Measurements from ENCODE around the gene SUSD1. TPM values are rescaled to one million over a fixed set of nuclear protein-coding genes. Genes with fewer than 3 reads are reported as not detected.
"Not testable (repeated sequence)": the region's sequence is repeated elsewhere in the genome, so short reads cannot be mapped to it uniquely, and the experiment has no call there.

Gene SUSD1
- total and polyA plus RNA-seq, 2 donors, result 7.5 to 19.9 TPM

- peak; percentile 64 for DNase-seq (ENCODE audit: extremely low spot score)
- Histone ChIP-seq H3K4me3 (ENCODE audit: low read depth, low read length) (no peak overlapping the region), H3K27ac (ENCODE audit: low read depth) (peak overlapping the region; percentile 65)
Observed at GRCh38 chr9:112074250-112075008, 100.7 kb downstream of the SUSD1 start.

DNA sequence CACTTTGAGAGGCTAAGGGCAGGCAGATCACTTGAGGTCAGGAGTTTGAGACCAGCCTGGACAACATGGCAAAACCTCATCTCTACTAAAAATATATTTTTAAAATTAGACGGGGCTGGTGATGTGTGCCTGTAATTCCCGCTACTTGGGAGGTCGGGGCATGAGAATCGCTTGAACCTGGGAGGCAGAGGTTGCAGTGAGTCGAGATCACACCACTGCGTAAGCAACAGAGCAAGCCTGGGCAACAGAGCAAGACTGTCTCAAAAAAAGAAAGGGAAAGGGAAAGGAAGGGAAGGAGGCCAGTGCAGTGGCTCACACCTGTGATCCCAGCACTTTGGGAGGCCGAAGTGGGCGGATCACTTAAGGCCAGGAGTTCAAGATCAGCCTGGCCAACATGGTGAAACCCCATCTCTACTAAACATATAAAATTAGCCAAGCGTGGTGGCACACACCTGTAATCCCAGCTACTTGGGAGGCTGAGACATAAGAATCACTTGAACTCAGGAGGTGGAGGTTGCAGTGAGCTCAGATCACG lies 101.4 kb downstream of the SUSD1 start:
- not testable (repeated sequence) for H3K4me3 ChIP-seq (ENCODE audit: low read depth, low read length); DNase-seq (ENCODE audit: extremely low spot score); H3K27ac ChIP-seq (ENCODE audit: low read depth); H3K36me3 ChIP-seq (ENCODE audit: insufficient read depth); H3K4me1 ChIP-seq (ENCODE audit: insufficient read depth)
- 92% methylated on average over 10 of the region's 10 CpGs for WGBS

More at GRCh38 chr9:112074250-112075008, 100.7 kb downstream of the SUSD1 start:
- 36% methylated on average over 11 of the region's 11 CpGs for WGBS
- no peaks in the 10 kb centered on the region for H3K4me1 ChIP-seq (ENCODE audit: insufficient read depth)
- no peaks in the 10 kb centered on the region for H3K36me3 ChIP-seq (ENCODE audit: insufficient read depth)

- H3K27ac ChIP-seq (ENCODE audit: low read depth), result no peak overlapping the region
- DNase-seq (ENCODE audit: extremely low spot score), result no peak
- 65% methylated on average over 9 of the region's 9 CpGs for WGBS
Observed at GRCh38 chr9:112072721-112073638, 102.1 kb downstream of the SUSD1 start.

DNA sequence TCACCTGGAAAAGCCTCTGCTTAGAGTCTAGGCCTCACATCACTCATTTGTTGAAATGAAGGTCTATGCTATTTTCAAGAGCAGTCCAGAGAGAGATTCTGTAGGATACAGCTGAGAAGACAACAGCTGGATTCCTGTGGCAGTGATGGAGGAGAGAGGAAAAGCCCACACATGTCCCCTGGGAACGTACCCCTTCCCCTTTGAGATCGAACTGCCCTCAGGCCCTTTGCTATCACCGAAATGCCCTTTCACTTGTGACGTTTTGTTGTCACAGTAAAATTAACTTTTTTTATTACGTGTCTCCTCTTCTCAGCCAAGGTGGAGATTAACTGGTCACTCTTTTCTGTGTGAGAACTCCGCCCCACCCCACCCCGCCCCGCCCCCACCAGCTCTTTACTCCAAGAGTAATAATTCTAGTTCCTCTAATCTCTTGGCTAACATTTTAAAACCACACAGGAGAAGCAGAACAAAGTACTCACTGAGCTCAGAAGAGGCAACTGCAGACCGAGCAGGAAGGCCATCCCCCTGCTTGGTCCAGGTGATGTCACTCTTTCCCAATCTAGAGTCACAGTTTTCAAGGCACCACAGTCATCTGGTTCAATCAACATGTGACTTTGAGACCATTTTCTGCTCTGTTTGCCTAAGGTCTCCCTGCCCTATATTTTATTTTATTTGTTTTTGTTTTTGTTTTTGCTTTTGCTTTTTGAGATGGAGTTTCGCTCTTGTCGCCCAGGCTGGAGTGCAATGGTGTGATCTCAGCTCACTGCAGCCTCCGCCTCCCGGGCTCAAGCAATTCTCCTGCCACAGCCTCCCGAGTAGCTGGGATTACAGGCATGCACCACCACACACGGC lies 105.6 kb downstream of the SUSD1 start:
- 88% methylated on average over 15 of the region's 15 CpGs for WGBS
- no peaks in the 10 kb centered on the region for H3K36me3 ChIP-seq (ENCODE audit: insufficient read depth)
- no peak overlapping the region for H3K27ac ChIP-seq (ENCODE audit: low read depth)
- H3K4me1 ChIP-seq (ENCODE audit: insufficient read depth), result no peaks in the 10 kb centered on the region
- H3K4me3 ChIP-seq (ENCODE audit: low read depth, low read length), result no peak overlapping the region
- DNase-seq (ENCODE audit: extremely low spot score), result no peak

More at GRCh38 chr9:112072721-112073638, 102.1 kb downstream of the SUSD1 start:
- no peaks in the 10 kb centered on the region for H3K4me1 ChIP-seq (ENCODE audit: insufficient read depth)
- no peaks in the 10 kb centered on the region for H3K36me3 ChIP-seq (ENCODE audit: insufficient read depth)
- no peak overlapping the region for H3K4me3 ChIP-seq (ENCODE audit: low read depth, low read length)

DNA sequence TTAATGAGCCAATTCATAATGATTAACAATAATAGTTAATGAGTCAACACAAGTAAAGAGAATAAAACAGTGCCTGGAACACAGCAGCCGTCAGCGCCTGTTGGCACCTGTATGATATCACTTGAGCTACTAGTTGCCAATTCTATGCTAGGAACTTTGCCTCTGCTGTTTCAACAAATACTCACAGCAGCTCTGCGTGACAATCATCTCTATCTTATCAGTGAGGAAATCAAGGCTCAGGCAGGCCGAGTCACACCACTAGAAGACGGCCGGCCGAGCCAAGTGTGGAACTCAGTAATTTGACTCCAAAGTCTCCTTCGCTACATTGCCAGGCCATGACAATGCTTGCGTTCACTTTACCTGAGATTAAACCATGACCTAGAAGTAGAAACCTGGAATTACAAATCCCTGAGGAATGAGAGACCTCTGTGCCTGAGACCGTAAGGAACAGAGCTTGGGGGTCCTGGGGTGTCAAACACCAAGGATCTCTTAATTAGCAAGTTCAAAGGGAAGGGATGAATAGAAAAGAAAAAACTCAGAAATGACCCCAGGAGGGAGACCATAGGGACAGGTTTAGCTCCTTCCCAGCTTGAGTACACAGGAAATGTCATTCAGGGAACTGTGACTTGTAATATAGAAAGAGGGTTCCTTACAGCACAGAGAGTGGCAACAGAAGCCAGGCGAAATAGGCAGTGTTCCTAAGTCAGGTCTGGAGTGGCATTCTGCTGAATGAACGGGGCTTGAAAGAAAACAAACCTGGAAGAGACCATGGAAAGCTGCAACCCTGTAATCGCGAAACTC lies 109.1 kb downstream of the SUSD1 start:
- no peaks in the 10 kb centered on the region for H3K4me1 ChIP-seq (ENCODE audit: insufficient read depth)
- peak; percentile 35 for DNase-seq (ENCODE audit: extremely low spot score)
- 52% methylated on average over 14 of the region's 14 CpGs for WGBS
- H3K4me3 ChIP-seq (ENCODE audit: low read depth, low read length), result no peak overlapping the region
- no peaks in the 10 kb centered on the region for H3K36me3 ChIP-seq (ENCODE audit: insufficient read depth)
- H3K27ac ChIP-seq (ENCODE audit: low read depth), result peak overlapping the region; percentile 33

DNA sequence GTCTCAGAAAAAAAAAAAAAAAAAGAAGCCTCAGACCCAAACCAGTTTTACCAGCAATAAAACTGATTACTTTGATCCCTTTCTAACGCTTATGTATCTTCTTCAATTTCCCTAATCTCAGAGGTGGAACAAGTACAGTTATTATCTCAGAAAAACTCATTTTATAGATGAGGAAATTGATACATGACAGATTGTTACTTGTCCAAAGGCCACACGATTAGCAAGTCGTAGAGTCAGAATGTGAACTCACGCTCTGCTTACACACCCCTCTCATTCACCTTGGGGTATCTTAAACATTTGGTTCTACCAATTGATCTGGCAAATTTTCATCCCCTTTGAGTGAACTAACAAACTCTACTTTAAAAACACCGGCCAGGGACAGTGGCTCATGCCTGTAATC lies 110.2 kb downstream of the SUSD1 start:
- DNase-seq (ENCODE audit: extremely low spot score), result no peak
- no peak overlapping the region for H3K27ac ChIP-seq (ENCODE audit: low read depth)
- no peaks in the 10 kb centered on the region for H3K36me3 ChIP-seq (ENCODE audit: insufficient read depth)
- no peak overlapping the region for H3K4me3 ChIP-seq (ENCODE audit: low read depth, low read length)
- 84% methylated on average over 5 of the region's 5 CpGs for WGBS
- no peaks in the 10 kb centered on the region for H3K4me1 ChIP-seq (ENCODE audit: insufficient read depth)

- no peak overlapping the region for H3K4me3 ChIP-seq (ENCODE audit: low read depth, low read length)
- DNase-seq (ENCODE audit: extremely low spot score), result no peak
- H3K36me3 ChIP-seq (ENCODE audit: insufficient read depth), result no peaks in the 10 kb centered on the region
- no peak overlapping the region for H3K27ac ChIP-seq (ENCODE audit: low read depth)
- WGBS, result 84% methylated on average over 4 of the region's 4 CpGs
- no peaks in the 10 kb centered on the region for H3K4me1 ChIP-seq (ENCODE audit: insufficient read depth)
Observed at GRCh38 chr9:112063586-112063985, 111.5 kb downstream of the SUSD1 start.

DNA sequence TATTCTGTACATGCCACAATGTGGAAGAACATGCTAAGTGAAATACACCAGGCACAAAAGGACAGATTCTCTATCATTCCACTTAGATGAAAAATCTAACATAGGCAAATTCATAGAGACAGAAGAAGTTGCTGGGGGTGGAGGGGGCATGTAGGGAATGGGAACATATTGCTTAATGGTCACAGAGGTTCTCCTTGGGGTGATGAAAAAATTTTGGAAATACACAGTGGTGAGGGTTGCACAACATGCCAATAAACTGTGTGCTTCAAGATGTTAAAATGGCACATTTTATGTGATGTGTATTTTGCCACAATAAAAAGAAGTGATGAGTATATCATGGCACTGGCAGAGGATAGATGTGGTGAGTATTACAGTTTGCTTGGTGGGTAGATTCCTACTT lies 111.9 kb downstream of the SUSD1 start:
- no peaks in the 10 kb centered on the region for H3K4me1 ChIP-seq (ENCODE audit: insufficient read depth)

GRCh38 chr9:112061152-112061740 lies 113.9 kb downstream of the SUSD1 start:
- no peak for DNase-seq (ENCODE audit: extremely low spot score)
- no peaks in the 10 kb centered on the region for H3K4me1 ChIP-seq (ENCODE audit: insufficient read depth)
- H3K4me3 ChIP-seq (ENCODE audit: low read depth, low read length), result no peak overlapping the region
- no peaks in the 10 kb centered on the region for H3K36me3 ChIP-seq (ENCODE audit: insufficient read depth)
- peak overlapping the region; percentile 38 for H3K27ac ChIP-seq (ENCODE audit: low read depth)
- WGBS, result 21% methylated on average over 3 of the region's 3 CpGs

More for the DNA sequence above, 111.9 kb downstream of the SUSD1 start:
- Histone ChIP-seq H3K36me3 (ENCODE audit: insufficient read depth) (no peaks in the 10 kb centered on the region), H3K27ac (ENCODE audit: low read depth) (no peak overlapping the region), H3K4me3 (ENCODE audit: low read depth, low read length) (no peak overlapping the region)
- DNase-seq (ENCODE audit: extremely low spot score), result no peak

DNA sequence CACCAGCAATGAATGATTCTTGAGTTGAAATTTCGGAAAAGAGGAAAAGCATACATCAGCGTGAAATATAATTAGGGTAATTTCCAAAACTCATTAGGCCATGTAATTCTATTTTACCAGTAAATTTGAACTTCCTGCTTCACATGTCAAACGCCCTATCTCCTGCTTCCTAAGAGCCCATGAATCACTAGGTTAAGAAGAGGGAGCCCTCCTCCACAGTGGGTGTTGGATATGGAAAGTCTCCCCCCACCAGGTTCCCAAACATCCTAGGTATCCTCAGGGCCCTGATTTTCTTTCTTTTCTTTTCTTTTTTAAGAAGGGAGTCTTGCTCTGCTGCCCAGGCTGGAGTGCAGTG lies 115.2 kb downstream of the SUSD1 start:
- Histone ChIP-seq H3K4me1 (ENCODE audit: insufficient read depth) (no peaks in the 10 kb centered on the region), H3K36me3 (ENCODE audit: insufficient read depth) (no peaks in the 10 kb centered on the region), H3K4me3 (ENCODE audit: low read depth, low read length) (no peak overlapping the region), H3K27ac (ENCODE audit: low read depth) (no peak overlapping the region)
- 81% methylated on average over 3 of the region's 3 CpGs for WGBS
- DNase-seq (ENCODE audit: extremely low spot score), result no peak

DNA sequence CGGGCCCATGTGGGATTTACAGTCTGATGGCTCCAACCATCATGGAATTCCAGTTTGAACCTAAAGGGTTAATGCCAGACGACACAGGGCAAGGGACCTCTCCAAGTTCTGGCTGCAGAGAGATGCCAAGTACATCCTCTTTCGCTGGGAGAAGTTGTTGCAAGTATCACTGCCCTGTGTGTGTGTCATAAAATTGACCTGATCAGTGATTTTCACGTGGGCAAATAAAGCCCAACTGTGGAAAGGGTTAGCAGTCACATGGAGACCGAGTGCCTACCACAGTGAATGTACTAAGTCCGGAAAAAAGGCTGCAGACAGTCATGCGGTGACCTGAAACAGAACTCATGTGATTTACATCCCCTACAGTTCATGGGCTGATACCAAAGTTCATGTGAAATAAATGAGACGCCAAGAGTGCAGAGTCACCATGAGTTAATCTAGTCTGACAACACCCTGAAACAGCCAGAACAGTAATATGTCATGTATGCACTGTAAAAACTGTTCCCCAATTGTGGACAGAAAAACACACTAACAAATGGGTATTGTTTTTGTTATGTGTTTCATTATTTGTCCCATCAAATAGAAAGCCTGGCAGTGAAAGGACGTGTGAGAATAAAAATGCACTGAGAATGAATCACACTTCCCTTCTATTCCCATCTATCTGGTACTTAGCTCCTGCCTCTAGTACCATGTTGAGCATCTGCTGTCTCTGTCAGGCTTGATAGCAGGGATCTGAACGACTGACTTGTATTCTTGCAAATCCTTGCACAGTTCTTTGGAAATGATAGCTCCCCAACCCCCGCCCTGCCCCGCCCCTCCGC lies 115.7 kb downstream of the SUSD1 start:
- DNase-seq (ENCODE audit: extremely low spot score), result no peak
- no peak overlapping the region for H3K27ac ChIP-seq (ENCODE audit: low read depth)
- WGBS, result 56% methylated on average over 13 of the region's 13 CpGs
- H3K4me3 ChIP-seq (ENCODE audit: low read depth, low read length), result no peak overlapping the region
- no peaks in the 10 kb centered on the region for H3K36me3 ChIP-seq (ENCODE audit: insufficient read depth)
- no peaks in the 10 kb centered on the region for H3K4me1 ChIP-seq (ENCODE audit: insufficient read depth)

- Histone ChIP-seq H3K36me3 (ENCODE audit: insufficient read depth) (no peaks in the 10 kb centered on the region), H3K4me1 (ENCODE audit: insufficient read depth) (no peaks in the 10 kb centered on the region), H3K4me3 (ENCODE audit: low read depth, low read length) (no peak overlapping the region), H3K27ac (ENCODE audit: low read depth) (no peak overlapping the region)
- no peak for DNase-seq (ENCODE audit: extremely low spot score)
- 74% methylated on average over 2 of the region's 2 CpGs for WGBS
Observed at GRCh38 chr9:112056996-112057395, 118.1 kb downstream of the SUSD1 start.
